EH (cell line): ENCODE data around the gene TUBB1.
A peak's percentile ranks its signal among the peaks of the same experiment; 100 is the strongest.

Experiments
- DNase-seq: peaks from one replicate; pipeline ENCODE4 v3.0.0-alpha.2; 2015; ENCODE audit warnings: low read depth

TUBB1 gene

GRCh38 chr20:59042796-59043631 is 23.8 kb downstream of the TUBB1 start:
- DNase-seq, result peak; percentile 93

- DNase-seq, result peak; percentile 56
Measured at GRCh38 chr20:59043698-59044097, 24.5 kb downstream of the TUBB1 start.

- no peak for DNase-seq
Measured at GRCh38 chr20:59044295-59044694, 25.1 kb downstream of the TUBB1 start.

GRCh38 chr20:59044796-59045195 is 25.6 kb downstream of the TUBB1 start:
- DNase-seq, result no peak

GRCh38 chr20:59046862-59047261 is 27.6 kb downstream of the TUBB1 start:
- DNase-seq, result no peak

GRCh38 chr20:59047938-59048680 is 28.9 kb downstream of the TUBB1 start:
- peak; percentile 81 for DNase-seq

GRCh38 chr20:59048681-59049030 is 29.4 kb downstream of the TUBB1 start:
- no peak for DNase-seq

GRCh38 chr20:59050437-59050836 is 31.2 kb downstream of the TUBB1 start:
- DNase-seq, result no peak

- no peak for DNase-seq
Measured at GRCh38 chr20:59051666-59052185, 32.5 kb downstream of the TUBB1 start.

- DNase-seq, result peak; percentile 35
Measured at GRCh38 chr20:59055302-59055701, 36.1 kb downstream of the TUBB1 start.

- DNase-seq, result no peak
Measured at GRCh38 chr20:59062081-59062480, 42.9 kb downstream of the TUBB1 start.

GRCh38 chr20:59063358-59064213 is 44.4 kb downstream of the TUBB1 start:
- peak; percentile 76 for DNase-seq

GRCh38 chr20:59064214-59064722 is 45.0 kb downstream of the TUBB1 start:
- no peak for DNase-seq

GRCh38 chr20:59068534-59068933 is 49.3 kb downstream of the TUBB1 start:
- DNase-seq, result no peak

- DNase-seq, result no peak
Measured at GRCh38 chr20:59069026-59069425, 49.8 kb downstream of the TUBB1 start.

- DNase-seq, result no peak
Measured at GRCh38 chr20:59071216-59071615, 52.0 kb downstream of the TUBB1 start.

- DNase-seq, result no peak
Measured at GRCh38 chr20:59073582-59073981, 54.4 kb downstream of the TUBB1 start.

GRCh38 chr20:59074456-59074855 is 55.2 kb downstream of the TUBB1 start:
- DNase-seq, result no peak

- DNase-seq, result no peak
Measured at GRCh38 chr20:59075934-59076508, 56.8 kb downstream of the TUBB1 start.
